ENCODE results near the gene MAPK7.

- TF ChIP-seq CTCF (conservative IDR thresholded peaks at IDR 0.05; ENCODE audit: low read depth, low read length) (no peak), EZH2 (IDR thresholded peaks at IDR 0.05; ENCODE audit: borderline replicate concordance, low read depth, low read length, poor library complexity, severe bottlenecking) (no peak)
Observed at GRCh38 chr17:19361944-19362276, 16.4 kb upstream of the MAPK7 start.
